GM18951 (cell line): ENCODE measurements around the gene TPST2.
A peak's percentile ranks its signal among the peaks of the same experiment; 100 is the strongest.

Source experiments
- POLR2A ChIP-seq: IDR thresholded peaks from 4 replicates; pipeline ENCODE4 v1.6.1; 2011; ENCODE audit warnings: mild to moderate bottlenecking; ENCODE audit not compliant: insufficient read length, insufficient read depth; ENCODE audit errors: extremely low read depth
- in situ Hi-C: fragments of 300-500 bp; cut with MboI; formaldehyde crosslinking; loops from one replicate; pipeline ENCODE4 v1.12.0; 2022; ENCODE audit warnings: low sequenced_read_pairs, mixed read lengths, inconsistent platforms; ENCODE audit not compliant: unreplicated experiment

The TPST2 gene

GRCh38 chr22:26589845-26590736, at the start of gene TPST2:
TPST2 (minus strand) TSS chr22:26590132; CDS start chr22:26541630, 48,502 bp downstream.
- peak; percentile 91 for TF ChIP-seq POLR2A
- in situ Hi-C loops: no loop called here

DNA sequence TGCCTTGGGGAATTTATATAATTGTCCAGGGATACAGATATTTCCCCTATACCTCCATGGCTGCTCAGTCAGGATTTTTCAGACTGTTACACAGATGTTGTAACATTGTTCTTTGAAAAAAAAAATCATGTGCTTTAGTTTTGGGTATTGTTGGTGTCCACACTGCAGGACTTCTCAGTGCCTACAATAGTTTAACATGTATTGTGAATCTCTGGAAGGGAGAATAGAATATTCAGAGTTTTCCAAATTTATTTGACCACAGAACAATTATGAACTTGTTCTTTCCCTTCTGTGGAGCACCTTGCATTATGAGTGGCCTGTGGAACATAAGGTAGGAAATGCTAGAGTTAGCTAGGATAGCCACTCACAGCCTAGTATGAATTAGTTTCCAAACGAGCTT, 46.4 kb upstream of the TPST2 start:
- no peak for TF ChIP-seq POLR2A
- in situ Hi-C loops: no loop called here

- TF ChIP-seq POLR2A: no peak
- in situ Hi-C loops: no loop called here
Observed at GRCh38 chr22:26635117-26635516, 45.2 kb upstream of the TPST2 start.

GRCh38 chr22:26634189-26634588, 44.3 kb upstream of the TPST2 start:
- in situ Hi-C loops: no loop called here
- no peak for TF ChIP-seq POLR2A

- no peak for TF ChIP-seq POLR2A
Observed at GRCh38 chr22:26632422-26633155, 42.7 kb upstream of the TPST2 start.

DNA sequence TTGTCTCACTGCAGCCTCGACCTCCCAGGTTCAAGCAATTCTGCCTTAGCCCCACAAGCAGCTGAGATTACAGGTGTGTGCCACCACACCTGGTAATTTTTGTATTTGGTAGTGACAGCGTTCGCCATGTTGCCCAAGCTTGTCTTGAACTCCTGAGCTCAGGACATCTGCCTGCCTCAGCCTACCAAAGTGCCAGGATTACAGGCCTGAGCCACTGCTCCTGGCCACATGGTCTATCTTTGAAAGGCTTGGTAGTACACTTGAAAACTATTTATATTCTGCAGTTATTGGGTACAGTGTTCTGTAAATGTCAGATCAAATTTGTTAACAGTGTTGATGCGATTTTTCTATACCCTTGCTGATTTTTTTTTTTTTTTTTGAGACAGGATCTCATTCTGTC, 41.4 kb upstream of the TPST2 start:
- TF ChIP-seq POLR2A: no peak
- in situ Hi-C loops: no loop called here

More at GRCh38 chr22:26632422-26633155, 42.7 kb upstream of the TPST2 start:
- in situ Hi-C loops: no loop called here

GRCh38 chr22:26629988-26630761, 40.2 kb upstream of the TPST2 start:
- in situ Hi-C loops: no loop called here
- TF ChIP-seq POLR2A: no peak

DNA sequence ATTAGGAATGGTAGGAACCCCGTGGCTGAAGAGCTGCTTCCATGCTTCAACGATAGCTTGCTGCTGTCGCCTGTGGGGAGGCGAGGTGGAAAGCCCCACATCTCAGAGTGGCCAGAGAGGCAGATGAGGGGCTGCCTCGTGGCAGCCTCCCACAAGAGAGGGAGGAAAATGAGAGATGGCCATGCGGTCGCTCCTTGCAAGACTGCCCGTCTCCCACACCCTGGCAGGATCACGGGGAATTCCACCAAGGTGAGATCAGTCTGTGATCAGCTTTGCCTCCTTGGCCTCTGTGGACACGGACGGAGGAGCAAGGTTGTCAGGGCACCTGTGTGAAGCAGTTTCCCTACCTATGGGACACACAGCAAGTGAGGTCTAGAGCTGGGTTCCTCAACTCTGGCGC, 34.9 kb upstream of the TPST2 start:
- in situ Hi-C loops: no loop called here
- no peak for TF ChIP-seq POLR2A

DNA sequence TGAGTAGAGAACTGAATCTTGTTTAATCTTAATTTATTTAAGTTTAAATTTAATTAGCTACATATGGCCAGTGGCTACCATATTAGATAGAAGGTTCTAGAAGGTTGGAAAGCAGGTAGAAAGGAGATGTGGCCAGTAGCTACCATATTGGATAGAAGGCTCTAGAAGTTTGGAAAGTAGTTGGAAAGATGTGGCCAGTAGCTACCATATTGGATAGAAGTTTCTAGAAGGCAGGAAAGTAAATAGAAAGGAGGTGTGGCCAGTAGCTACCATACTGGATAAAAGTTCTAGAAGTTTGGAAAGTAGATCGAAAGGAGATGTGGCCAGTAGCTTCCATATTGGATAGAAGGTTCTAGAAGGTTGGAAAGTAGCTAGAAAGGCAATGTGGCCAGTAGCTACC, 34.1 kb upstream of the TPST2 start:
- no peak for TF ChIP-seq POLR2A
- in situ Hi-C loops: no loop called here

- no peak for TF ChIP-seq POLR2A
Observed at GRCh38 chr22:26621663-26622062, 31.7 kb upstream of the TPST2 start, which contains the start of gene CRYBA4. CRYBA4 (plus strand) TSS chr22:26621963; CDS start chr22:26622597, 634 bp downstream.

DNA sequence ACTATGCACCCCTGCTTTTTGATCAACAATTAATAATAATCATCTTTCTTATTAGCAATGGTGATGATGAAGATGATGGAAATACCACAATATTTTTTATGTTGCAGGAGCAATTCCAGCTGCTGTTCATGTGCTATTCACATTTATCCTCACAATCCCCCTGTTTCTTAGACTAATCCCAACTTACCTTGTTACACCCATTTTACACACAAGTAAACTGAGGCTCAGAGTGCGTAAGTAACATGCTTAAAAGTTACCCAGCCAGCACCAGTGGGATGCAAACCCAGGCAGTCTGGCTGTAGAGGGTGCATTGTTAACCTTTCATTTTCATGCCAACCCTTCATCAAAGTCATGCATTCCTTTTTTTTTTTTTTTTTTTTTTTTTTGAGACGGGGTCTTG, 30.3 kb upstream of the TPST2 start:
- in situ Hi-C loops: no loop called here
- no peak for TF ChIP-seq POLR2A

More at GRCh38 chr22:26621663-26622062, 31.7 kb upstream of the TPST2 start, which contains the start of gene CRYBA4:
- in situ Hi-C loops: no loop called here

GRCh38 chr22:26619510-26619909, 29.6 kb upstream of the TPST2 start:
- in situ Hi-C loops: no loop called here
- TF ChIP-seq POLR2A: no peak

- in situ Hi-C loops: no loop called here
- TF ChIP-seq POLR2A: no peak
Observed at GRCh38 chr22:26618455-26618854, 28.5 kb upstream of the TPST2 start.
